ENCODE measurements around the gene FOXQ1.
"Not testable (repeated sequence)": the region's sequence is repeated elsewhere in the genome, so short reads cannot be mapped to it uniquely, and the experiment has no call there.

Gene FOXQ1

GRCh38 chr6:1322156-1322555, 10.3 kb downstream of the FOXQ1 start:
- DNase-seq (ENCODE audit: low read depth in 2 of 2) = no peak

GRCh38 chr6:1322696-1323219, 10.9 kb downstream of the FOXQ1 start:
- no peak for DNase-seq (ENCODE audit: low read depth in 2 of 2)

- no peak for DNase-seq (ENCODE audit: low read depth in 2 of 2)
Observed at GRCh38 chr6:1324936-1325335, 13.0 kb downstream of the FOXQ1 start.

GRCh38 chr6:1325461-1326309, 13.8 kb downstream of the FOXQ1 start:
- DNase-seq (ENCODE audit: low read depth in 2 of 2) = no peak

- DNase-seq (ENCODE audit: low read depth in 2 of 2) = no peak
Observed at GRCh38 chr6:1326535-1327121, 14.7 kb downstream of the FOXQ1 start.

- DNase-seq (ENCODE audit: low read depth in 2 of 2) = no peak
Observed at GRCh38 chr6:1327630-1328029, 15.7 kb downstream of the FOXQ1 start.

- no peak for DNase-seq (ENCODE audit: low read depth in 2 of 2)
Observed at GRCh38 chr6:1328129-1328800, 16.4 kb downstream of the FOXQ1 start.

- no peak for DNase-seq (ENCODE audit: low read depth in 2 of 2)
Observed at GRCh38 chr6:1329708-1330107, 17.8 kb downstream of the FOXQ1 start.

- no peak for DNase-seq (ENCODE audit: low read depth in 2 of 2)
Observed at GRCh38 chr6:1334684-1335083, 22.8 kb downstream of the FOXQ1 start.

GRCh38 chr6:1335367-1336037, 23.6 kb downstream of the FOXQ1 start:
- no peak for DNase-seq (ENCODE audit: low read depth in 2 of 2)

- no peak for DNase-seq (ENCODE audit: low read depth in 2 of 2)
Observed at GRCh38 chr6:1336246-1336843, 24.4 kb downstream of the FOXQ1 start.

- no peak for DNase-seq (ENCODE audit: low read depth in 2 of 2)
Observed at GRCh38 chr6:1337791-1338190, 25.9 kb downstream of the FOXQ1 start.

GRCh38 chr6:1346101-1346500, 34.2 kb downstream of the FOXQ1 start:
- no peak for DNase-seq (ENCODE audit: low read depth in 2 of 2)

- no peak for DNase-seq (ENCODE audit: low read depth in 2 of 2)
Observed at GRCh38 chr6:1346558-1347091, 34.7 kb downstream of the FOXQ1 start.

GRCh38 chr6:1347161-1347560, 35.3 kb downstream of the FOXQ1 start:
- no peak for DNase-seq (ENCODE audit: low read depth in 2 of 2)

- no peak for DNase-seq (ENCODE audit: low read depth in 2 of 2)
Observed at GRCh38 chr6:1348675-1349074, 36.8 kb downstream of the FOXQ1 start.

- no peak for DNase-seq (ENCODE audit: low read depth in 2 of 2)
Observed at GRCh38 chr6:1349655-1350054, 37.8 kb downstream of the FOXQ1 start.

GRCh38 chr6:1351381-1352008, 39.6 kb downstream of the FOXQ1 start:
- DNase-seq (ENCODE audit: low read depth in 2 of 2) = no peak

GRCh38 chr6:1355068-1355467, 43.2 kb downstream of the FOXQ1 start:
- DNase-seq (ENCODE audit: low read depth in 2 of 2) = not testable (repeated sequence)

- DNase-seq (ENCODE audit: low read depth in 2 of 2) = not testable (repeated sequence)
Observed at GRCh38 chr6:1361717-1362116, 49.8 kb downstream of the FOXQ1 start.

GRCh38 chr6:1362643-1363042, 50.7 kb downstream of the FOXQ1 start:
- no peak for DNase-seq (ENCODE audit: low read depth in 2 of 2)

Measured in stimulated activated CD4-positive, alpha-beta T cell treated with anti-CD3 and anti-CD28 coated beads, Interleukin-1b, Interleukin-23, amount 100 ng/mL, for 4 hours (primary cell).